GM19035 (cell line): ENCODE data around the gene CAMTA1.

Experiments used
- ATAC-seq: cut with Tn5 transposase; IDR thresholded peaks from one replicate; pipeline ENCODE4 v1.9.1; 2021; ENCODE audit not compliant: unreplicated experiment

The CAMTA1 gene

DNA sequence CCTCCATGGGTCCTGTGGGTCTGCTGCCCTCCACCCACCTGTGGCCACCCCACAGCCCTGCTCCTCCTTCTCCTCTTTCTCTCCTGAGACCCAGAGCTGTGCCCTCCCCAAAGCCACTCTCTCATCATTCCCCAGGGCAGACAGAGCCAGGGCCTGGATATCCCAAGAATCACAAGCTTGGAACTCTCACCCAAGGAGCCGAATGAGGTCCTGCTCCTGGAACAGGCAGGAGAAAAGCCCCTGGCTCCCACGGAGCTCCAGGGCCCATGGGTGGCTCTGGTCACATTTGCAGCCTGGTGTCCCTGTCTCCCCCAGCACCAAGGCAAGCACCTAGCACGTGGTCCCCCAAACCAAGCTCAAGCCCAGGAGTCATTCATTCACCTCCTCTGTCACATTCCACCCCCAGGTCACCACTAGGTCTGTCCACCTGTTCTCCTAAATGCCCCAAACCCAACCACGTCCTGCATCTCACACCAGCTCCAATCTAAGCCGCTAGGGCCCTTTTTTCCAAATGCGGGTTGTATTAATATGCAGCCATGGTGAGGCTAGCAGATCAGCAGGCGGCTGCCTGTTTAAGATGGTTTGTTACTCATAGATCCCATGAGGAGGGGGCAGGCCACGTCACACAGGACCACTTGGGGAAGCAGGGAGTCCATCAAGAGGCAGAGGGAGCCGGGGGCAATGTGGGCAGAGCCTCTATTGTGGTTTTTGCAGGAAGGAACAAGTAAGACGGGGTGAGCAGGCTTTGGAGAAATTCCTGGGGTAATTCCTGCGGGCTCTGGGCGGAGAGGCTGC lies 770.3 kb downstream of the CAMTA1 start:
- no peak for ATAC-seq

DNA sequence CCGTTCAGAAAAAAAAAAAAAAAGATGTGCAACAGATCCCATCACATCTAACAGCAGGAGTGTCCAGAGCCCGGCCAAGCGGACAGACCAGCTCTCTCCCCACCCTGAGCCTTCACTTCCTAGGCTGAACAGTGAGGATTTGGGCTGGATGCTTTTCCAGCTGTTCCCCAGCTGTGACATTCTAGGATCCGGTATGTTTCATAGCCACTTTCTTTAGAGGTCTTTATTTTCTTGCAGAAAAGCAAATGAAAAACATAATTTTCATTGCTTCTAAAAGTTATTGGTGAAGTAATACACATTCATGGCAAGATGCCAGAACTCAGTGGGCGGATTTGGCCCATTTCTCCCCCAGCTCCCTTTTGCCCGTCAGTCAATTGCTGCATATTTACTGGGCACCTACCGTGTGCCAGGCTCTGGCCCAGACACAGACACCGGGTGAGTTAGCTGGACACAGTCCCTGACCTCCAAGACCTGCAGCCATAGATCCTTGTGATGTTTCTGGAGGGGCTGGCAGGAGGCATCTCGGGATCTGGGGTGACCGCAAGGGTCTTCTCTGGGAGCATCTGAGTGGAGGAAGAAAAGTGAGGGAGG lies 772.1 kb downstream of the CAMTA1 start:
- no peak for ATAC-seq

DNA sequence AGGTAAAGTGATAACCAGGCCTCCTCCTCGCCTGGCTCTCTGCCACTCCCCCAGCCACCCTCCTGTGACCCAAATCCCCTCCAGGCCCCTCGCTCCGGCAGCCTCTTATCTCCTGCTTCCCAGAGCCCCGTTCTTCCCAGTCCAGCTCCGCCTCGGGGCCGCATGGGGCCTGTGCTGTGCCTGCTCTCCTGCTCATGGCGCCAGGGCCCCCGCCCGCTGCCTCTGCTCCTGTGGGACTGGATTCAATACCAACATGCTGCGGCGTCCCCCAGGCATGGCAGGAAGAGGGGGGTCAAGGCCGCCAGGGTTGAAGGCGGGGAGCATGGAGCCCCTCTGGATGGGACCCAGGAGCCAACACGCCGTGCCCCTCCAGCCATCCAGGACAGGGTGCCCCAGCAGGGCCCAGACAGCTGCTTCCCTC lies 772.8 kb downstream of the CAMTA1 start:
- ATAC-seq: no peak

DNA sequence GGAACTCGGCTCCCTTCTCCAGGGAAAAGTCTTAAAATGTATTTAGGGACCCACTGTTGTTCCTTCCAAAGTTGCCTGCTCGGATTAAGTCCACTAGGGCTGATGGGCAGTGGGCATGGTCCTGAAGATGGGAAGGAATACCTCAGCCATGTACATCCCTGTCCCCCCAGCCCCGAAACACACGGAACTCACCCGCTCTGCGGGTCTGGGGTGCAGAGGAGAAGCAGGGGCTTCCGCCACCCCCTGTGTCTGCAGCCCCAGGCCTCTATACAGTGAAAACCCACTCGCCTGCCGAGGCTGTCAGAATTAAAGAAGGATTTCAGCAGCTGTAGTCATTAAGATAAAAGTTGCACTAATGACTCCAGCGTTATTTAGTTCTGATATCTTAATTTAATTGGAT lies 773.2 kb downstream of the CAMTA1 start:
- ATAC-seq: no peak

DNA sequence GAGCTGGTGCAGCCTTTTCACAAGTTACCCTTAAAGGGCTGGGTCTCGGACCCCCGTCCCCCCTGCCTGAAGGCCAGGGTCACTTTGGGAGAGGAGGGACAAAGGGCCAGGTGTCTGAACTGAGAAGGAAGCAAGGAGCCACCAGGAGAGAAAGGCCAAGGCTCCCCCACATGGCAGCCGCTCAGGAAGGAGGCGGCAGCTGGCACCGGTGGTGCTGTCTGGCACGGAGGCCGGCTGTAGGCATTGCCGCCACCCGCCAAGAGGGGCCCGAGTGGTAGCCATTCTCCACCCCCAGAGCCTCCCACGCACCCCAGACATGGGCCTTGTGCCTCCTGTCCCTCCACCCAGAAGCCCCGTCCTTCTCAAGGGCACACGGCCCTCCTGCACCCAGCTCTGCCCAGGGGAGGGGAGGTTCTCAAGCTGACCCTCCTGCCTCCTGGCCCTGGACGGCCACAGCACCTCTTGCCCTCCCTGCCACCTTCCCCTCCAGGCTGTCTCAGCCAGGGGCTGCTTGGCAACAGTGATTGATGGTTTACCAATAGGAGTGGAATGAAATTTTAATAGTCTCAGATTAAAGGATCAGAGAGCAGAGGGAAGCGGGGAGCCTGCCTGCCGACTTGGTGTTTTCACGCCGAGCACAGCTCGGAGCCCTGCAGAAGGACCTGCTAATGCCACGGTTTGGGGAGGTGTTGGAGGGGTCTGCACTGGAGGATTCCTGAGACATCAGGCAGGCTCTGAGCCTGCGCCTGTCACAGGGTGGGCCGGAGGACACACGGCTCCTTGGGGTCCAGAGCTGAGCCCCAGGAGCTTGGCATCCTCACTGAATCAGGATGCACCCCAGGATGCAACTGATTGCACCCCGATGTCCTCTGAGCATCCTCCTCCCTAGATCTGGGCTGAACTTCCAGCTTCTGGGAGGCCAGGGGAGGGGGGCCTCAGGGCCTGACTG lies 773.9 kb downstream of the CAMTA1 start:
- no peak for ATAC-seq

DNA sequence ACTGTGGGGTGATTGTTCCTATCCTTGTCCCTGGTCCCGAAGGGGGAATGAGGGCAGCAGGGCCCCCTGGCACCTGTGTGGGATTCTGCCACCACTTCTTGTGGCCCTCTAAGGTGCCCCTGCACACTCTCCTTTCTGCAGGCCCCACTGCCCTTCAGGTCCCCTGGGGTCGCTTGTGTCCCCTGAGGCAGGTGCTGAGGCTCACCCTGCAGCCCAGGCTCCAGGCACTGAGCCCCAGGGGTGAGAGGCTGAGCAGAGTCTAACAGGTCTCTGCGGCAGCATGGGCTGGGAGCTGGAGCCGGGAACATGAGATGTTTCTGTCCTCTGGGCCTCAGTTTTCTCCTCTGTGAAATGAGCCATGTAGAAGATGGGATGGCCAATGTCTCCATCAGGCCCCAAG lies 774.9 kb downstream of the CAMTA1 start:
- no peak for ATAC-seq

DNA sequence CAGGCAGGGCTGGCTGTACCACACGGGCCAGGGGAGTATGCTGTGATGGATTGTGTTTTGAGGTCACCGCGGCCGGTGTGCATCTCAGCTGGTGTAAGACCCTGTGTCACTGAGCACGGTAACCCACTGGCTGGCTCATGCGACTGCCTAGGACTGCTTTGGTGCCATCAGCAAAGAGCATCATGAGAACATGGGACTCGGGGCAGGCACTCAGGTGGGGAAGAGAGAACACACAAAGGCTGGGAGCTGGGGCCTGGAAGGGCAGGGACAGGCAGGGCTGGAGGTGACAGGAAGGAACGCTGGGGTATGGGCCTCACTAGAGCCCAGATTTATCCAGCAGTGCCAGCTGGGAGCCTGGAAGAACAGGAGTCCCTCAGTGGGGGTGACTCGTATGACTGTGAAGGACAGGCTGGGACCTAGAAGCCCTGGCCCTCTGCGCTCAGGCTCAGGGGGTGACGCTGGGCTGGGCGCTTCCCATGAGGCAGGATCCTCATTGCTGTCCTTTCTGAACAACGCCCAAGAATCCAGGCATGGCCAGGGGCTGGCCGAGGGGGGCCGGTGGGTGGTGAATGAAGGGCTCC lies 775.4 kb downstream of the CAMTA1 start:
- no peak for ATAC-seq

DNA sequence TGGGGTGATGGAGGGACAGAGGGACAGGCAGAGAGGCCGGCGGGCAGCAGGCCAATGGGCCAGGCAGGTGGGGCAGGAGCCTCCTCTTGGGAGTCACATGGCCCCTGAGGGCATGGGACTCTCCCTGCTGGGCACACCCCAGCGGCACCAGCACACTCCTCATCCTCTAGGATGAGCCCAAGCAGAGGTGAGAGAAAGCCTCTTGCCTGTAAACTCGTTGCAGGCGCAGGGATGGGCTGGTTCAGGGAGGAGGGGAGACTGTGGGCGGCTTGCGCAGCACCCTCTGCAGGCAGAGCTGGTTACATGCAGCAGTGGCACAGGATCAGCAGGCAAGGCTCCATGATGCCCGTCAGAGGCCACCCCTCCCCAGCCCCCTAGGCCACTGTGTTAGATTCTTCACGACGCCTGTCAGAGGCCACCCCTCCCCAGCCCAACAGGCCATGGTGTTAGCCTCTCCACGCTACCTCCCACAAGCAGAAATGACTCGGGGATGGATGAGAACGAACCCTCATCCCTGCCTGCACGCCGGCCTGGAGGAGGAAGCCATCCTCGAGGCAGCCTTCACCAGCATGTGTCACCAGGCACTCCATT lies 776.2 kb downstream of the CAMTA1 start:
- ATAC-seq: no peak

DNA sequence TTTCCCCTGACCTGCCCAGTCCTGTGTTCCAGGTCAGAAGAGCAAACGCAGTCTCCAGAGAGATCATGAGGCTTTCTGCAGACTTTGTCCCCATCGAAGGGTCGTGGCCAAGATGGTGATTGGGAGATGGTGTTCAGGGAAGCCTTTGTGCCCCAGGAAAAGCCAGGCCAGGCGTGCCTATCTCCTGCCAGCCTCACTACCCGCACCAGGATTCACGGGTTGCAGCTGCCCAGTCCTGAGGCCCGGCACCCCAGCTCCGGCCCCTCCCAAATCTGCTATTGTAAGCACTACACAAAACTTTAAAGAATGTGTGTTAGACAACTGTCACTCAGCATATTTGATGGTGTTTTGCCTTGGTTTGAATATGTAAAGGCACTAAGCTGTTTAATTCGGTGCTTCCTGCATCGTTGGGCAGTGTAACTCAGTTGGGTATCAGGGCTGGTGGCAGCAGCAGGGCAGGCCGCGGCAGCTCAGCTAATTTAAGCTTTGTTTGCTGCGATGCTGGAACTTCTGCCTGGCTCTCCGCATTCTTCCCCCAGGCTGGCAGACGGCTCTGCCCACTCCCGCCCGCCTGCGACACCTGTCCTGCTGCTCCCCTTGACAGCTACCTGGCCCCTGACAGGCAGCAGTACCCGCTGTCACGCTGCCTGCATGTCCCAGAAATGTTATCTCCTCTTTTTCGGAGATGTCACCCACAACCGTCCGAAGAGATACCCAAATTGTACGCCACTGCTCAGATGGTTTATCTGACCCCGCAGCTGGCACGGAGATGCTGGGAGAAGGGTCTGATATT lies 776.9 kb downstream of the CAMTA1 start:
- ATAC-seq: no peak

DNA sequence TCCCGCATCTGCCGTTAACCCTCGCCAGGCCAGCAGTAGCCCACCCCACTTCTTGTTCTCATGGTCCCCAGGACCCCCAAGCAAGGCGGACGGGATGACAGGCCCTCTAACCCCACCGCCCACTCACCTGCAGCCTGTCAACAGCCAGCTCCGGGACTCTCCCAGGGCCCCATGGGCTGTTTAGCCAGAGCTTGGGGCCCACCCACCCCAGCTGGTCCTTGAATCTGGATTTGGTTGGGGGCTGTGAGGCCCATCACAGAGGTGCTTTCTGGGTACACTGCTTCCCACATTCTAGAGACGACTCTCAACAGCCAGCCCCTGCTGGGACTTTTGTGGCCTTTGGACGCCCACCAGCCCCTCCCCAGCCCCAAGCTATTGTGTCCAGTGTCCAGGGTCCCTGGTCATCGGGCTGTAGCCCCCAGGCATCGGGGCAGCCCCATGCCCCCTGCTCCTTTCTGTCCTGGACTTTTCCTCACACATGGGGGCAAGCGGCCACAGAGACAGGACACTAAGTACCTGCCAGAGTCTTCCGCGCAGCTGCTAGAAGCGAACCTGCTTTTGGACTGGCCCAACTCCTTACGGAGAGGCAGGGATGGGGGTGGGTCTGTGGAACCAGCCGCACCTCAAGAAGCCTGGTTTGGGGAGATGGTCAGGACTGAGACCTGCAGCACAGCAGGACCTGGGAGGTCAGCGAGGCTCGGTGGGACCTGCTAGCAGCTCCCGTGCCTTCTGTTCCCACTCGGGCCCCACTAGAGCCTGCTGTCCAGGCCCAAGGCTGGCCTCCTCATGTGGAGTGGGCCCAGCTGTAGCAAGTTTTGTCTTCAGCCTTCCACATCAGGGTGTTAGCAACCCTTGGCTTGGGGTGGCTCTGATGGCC lies 777.7 kb downstream of the CAMTA1 start:
- no peak for ATAC-seq

DNA sequence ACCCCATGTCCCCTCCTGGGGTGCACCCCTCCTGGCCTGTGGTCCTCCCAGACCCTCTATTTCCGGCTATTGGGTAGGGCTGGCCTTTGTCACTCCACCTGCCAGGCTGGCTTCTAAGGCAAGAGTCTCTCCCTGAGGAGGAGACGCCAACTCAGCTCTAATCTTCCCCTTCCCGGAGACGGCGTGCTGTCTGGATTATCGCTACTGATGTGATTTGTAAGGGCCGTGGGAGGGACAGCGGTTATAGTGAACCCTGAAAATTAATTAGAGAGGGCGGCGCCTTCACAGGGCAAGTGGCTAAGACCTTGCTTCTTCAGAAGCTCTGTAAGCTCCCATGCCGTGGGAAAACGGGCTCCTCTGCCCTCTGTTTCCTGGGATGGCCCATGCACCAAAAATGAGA lies 778.9 kb downstream of the CAMTA1 start:
- ATAC-seq: no peak

DNA sequence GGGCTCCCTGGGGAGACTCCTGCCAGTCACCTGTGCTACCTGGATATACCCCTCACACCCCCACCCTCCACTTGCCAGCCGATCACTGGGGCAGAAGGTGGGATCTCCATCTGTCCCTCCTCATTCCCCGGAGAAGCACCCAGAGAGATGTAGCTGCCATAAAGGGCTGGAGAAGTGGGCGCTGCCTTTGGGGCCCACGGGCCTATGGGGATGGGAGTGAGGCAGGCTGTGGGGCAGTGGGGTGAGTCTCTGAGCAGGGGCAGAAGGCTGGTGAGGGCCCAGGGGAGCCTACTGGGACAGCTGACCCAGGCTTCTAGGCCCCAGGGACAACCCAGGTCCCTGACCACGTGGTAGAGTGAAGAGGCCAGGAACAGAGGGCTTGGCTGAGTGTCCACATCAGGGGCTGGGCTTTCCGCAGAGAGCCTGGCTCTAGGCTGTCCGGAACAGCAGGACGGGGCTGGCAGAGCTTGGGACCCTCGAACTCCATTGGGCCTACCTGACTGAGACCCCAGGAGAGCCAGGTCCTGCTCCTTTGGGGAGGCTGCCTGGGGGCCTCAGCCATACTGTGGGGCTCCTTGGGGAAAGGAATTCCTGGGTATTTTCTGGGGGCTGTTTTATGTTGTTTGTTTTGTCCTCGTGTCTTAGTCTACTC lies 780.0 kb downstream of the CAMTA1 start:
- ATAC-seq: no peak

DNA sequence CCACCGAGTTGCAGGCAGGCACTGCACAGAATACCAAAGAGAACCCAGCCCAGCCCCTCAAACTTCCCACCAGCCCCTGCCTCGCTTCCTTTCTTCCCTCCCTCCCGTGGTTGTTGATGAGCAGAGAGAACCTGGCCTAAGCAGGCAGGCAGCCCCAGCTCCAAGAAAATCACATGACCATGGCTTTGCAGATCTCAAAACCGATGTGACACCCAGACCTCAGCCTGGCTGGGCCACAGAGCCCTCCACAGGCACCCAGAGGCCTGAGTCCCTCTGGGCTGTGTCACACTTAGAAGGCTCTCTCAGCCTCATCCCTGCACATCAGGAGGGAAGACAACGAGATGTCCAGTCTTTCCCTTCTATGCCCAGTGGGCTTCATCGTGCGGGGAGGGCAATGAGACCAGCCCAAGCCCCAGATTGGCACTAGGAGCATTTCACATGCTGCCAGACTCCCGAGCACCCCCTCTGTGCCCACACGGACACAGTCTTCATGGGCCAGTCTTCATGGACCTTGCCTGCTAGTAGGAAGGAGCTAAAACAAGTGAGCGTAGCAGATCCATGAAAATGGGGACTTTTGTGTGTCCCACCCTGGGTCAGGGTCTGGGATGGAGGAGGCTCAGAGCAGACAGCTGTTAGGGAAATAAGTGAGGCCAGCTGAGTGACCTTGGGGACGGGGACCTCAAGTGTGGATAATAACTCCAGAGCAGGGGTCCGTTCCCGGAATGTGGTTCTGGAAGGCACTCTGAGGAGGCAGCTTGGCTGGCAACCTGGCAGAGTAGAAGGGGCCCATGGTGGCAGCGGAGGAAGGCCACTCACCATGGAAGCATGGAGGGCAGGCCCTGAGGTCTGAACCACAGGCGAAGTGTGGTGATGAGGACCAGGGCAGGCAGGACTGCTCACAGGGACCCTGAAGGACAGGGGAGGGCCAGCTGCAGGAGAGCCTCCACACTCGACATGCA lies 781.4 kb downstream of the CAMTA1 start:
- no peak for ATAC-seq

DNA sequence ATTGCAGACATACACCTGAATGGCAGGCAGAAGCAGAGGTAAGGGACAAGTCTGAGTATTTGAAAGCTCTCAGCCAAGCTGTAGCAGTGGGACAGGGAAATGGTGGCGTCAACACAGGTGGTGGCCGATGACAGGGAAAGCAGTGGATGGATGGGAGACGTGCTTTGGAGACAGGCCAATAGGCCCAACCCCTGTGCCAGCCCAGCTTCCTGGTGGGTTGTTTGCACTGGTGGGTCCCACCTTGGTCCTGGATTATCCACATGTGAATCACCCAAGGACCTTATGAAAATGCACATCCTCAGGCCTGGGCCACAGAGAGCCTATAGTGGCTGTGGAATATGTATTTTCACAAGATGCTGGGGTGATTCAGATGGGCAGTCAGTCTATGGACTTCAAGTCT lies 782.1 kb downstream of the CAMTA1 start:
- ATAC-seq: no peak

DNA sequence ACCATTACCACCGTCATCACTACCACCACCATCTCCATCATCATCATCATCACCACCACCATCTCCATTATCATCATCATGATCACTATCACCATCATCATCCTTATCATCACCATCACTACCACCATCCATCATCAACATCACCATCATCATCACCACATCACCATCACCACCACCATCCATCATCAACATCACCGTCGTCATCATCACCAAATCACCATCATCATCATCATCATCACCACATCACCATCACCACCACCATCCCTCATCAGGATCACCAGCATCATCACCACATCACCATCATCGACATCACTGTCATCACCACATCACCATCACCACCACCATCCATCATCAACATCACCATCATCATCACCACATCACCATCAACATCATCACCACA lies 782.8 kb downstream of the CAMTA1 start:
- no peak for ATAC-seq

DNA sequence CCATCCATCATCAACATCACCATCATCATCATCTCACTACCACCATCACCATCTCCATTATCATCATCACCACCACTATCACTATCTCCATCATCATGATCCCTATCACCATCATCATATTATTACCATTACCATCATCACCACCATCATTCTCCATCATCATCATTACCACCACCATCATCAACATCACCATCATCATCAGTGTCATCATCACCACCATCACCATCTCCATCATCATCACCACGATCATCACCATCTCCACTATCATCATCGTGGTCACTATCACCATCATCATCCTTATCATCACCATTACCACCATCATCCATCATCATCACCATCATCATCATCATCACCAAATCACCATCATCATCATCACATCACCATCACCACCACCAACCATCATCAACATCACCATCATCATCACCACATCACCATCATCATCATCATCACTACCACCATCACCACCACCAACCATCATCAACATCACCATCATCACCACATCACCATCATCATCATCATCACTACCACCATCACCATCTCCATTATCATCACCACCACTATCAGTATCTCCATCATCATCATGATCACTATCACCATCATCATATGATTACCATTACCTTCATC lies 783.8 kb downstream of the CAMTA1 start:
- ATAC-seq: no peak

DNA sequence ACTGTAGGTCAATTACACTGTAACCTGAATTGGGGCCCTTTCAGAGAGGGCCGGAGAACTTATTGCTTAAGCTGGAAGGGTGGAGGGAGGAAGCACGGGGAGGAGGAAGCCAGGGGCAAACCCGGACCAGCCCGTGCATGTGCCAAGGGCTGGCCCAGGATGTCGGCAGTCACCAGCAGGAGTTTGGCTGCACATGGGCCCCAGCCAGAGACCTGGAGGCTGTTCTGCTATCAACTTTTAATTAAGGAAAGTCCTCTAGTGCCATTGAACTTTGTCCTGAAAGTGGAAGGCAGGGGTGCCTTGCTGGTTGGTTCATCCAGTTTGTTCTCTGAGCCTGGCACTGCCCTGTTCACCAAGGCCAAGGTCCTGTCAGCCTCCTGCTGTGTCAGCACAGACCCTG lies 785.1 kb downstream of the CAMTA1 start:
- ATAC-seq: no peak
